Activated B cell treated with CpG ODN at 0.5 μM for 24 hours (primary cell): ENCODE measurements around the gene SFPQ. TPM values are rescaled to one million over a fixed set of nuclear protein-coding genes. Genes with fewer than 3 reads are reported as not detected.
A peak's percentile ranks its signal among the peaks of the same experiment; 100 is the strongest.

Source experiments
- ATAC-seq: fragments of 200-7000 bp; cut with Tn5 transposase; one replicate; pipeline ENCODE4 v1.10.0; 2021; ENCODE audit warnings: low read depth, mild to moderate bottlenecking, moderate library complexity
- CTCF ChIA-PET: fragments of 350-600 bp; sonication (Branson Sonifier 250); formaldehyde crosslinking; loops from one replicate; lab custom pipeline; 2021; ENCODE audit warnings: antibody characterized with exemption; lab: Charles Lee
- POLR2A ChIA-PET: fragments of 350-600 bp; sonication (Branson Sonifier 250); formaldehyde crosslinking; loops from one replicate; lab custom pipeline; 2021; ENCODE audit warnings: antibody characterized with exemption; lab: Charles Lee
- DNase-seq: peaks from one replicate; pipeline ENCODE4 v3.0.0; 2022
- H3K27ac Mint-ChIP-seq: one replicate; pipeline ENCODE4 v1.8.0; 2020; ENCODE audit warnings: mixed read lengths
- H3K27me3 Mint-ChIP-seq: one replicate; pipeline ENCODE4 v1.8.0; 2021; ENCODE audit warnings: mixed read lengths
- H3K36me3 Mint-ChIP-seq: one replicate; pipeline ENCODE4 v1.8.0; 2021; ENCODE audit warnings: low read depth, mixed read lengths
- H3K4me1 Mint-ChIP-seq: one replicate; pipeline ENCODE4 v1.8.0; 2021; ENCODE audit warnings: mixed read lengths
- H3K4me3 Mint-ChIP-seq: one replicate; pipeline ENCODE4 v1.8.0; 2020; ENCODE audit warnings: mild to moderate bottlenecking, mixed read lengths
- H3K9me3 Mint-ChIP-seq: one replicate; pipeline ENCODE4 v1.8.0; 2020; ENCODE audit warnings: mixed read lengths
- CTCF ChIP-seq: fragments of 200-600 bp; IDR thresholded peaks from one replicate; pipeline ENCODE4 v1.8.0; 2022; ENCODE audit warnings: antibody characterized with exemption, mild to moderate bottlenecking
- intact Hi-C: fragments of 100-400 bp; cut with micrococcal nuclease; formaldehyde crosslinking; loops from one replicate; pipeline ENCODE4 v1.15.1; 2024
- total RNA-seq: library from RNA; stranded (reverse); gene quantifications from 2 replicates; pipeline ENCODE4 v1.2.3, GENCODE V29; 2022

Gene SFPQ
- total RNA-seq, 1 donor from 2014 or later = 429 TPM

GRCh38 chr1:35223084-35223630 lies 30.2 kb upstream of the SFPQ start:
- ChIA-PET CTCF (no interaction called here), POLR2A (interaction anchor here (0.7 kb wide), 1 partner anchor 78 kb away, joined by 5 read pairs; no protein-coding TSS in a partner anchor)
- no peaks in the 10 kb centered on the region for H3K9me3 Mint-ChIP-seq

GRCh38 chr1:35222322-35223083 lies 29.6 kb upstream of the SFPQ start:
- no peaks in the 10 kb centered on the region for H3K27me3 Mint-ChIP-seq
- TF ChIP-seq CTCF = no peak
- H3K9me3 Mint-ChIP-seq = no peaks in the 10 kb centered on the region
- ChIA-PET CTCF (no interaction called here), POLR2A (no interaction called here)
- ATAC-seq (no peak), DNase-seq (no peak)
- intact Hi-C loops = no loop called here
- H3K4me1 Mint-ChIP-seq = no peaks in the 10 kb centered on the region
- H3K4me3 Mint-ChIP-seq = no peak overlapping the region
- no peaks in the 10 kb centered on the region for H3K36me3 Mint-ChIP-seq
- no peak overlapping the region for H3K27ac Mint-ChIP-seq

More at GRCh38 chr1:35223084-35223630, 30.2 kb upstream of the SFPQ start:
- H3K27ac Mint-ChIP-seq = no peak overlapping the region
- no peaks in the 10 kb centered on the region for H3K4me1 Mint-ChIP-seq
- no peak for ATAC-seq
- no peak for TF ChIP-seq CTCF
- intact Hi-C loops = no loop called here
- H3K4me3 Mint-ChIP-seq = no peak overlapping the region
- H3K36me3 Mint-ChIP-seq = no peaks in the 10 kb centered on the region
- H3K27me3 Mint-ChIP-seq = no peaks in the 10 kb centered on the region
- DNase-seq = no peak

GRCh38 chr1:35220976-35221375 lies 28.0 kb upstream of the SFPQ start:
- no peak overlapping the region for H3K27ac Mint-ChIP-seq
- TF ChIP-seq CTCF = no peak
- DNase-seq (no peak), ATAC-seq (peak; percentile 60)
- H3K36me3 Mint-ChIP-seq = no peaks in the 10 kb centered on the region
- no peaks in the 10 kb centered on the region for H3K4me1 Mint-ChIP-seq
- no peak overlapping the region for H3K4me3 Mint-ChIP-seq
- POLR2A ChIA-PET = no interaction called here
- H3K9me3 Mint-ChIP-seq = no peaks in the 10 kb centered on the region
- no peaks in the 10 kb centered on the region for H3K27me3 Mint-ChIP-seq
- intact Hi-C loops = no loop called here
- CTCF ChIA-PET = no interaction called here

- no peak for ATAC-seq
- Mint-ChIP-seq H3K27ac (no peak overlapping the region), H3K4me1 (no peaks in the 10 kb centered on the region), H3K36me3 (no peaks in the 10 kb centered on the region), H3K27me3 (peaks cover 5% of the 10 kb centered on the region), H3K4me3 (no peak overlapping the region), H3K9me3 (no peaks in the 10 kb centered on the region)
- no peak for TF ChIP-seq CTCF
- intact Hi-C loops = no loop called here
- POLR2A ChIA-PET = no interaction called here
- CTCF ChIA-PET = no interaction called here
- DNase-seq = no peak
Measured at GRCh38 chr1:35215346-35215745, 22.4 kb upstream of the SFPQ start.

- H3K27me3 Mint-ChIP-seq = peaks cover 7% of the 10 kb centered on the region
- DNase-seq = no peak
- H3K4me1 Mint-ChIP-seq = no peaks in the 10 kb centered on the region
- no peak for TF ChIP-seq CTCF
- intact Hi-C loops = no loop called here
- ChIA-PET CTCF (no interaction called here), POLR2A (interaction anchor here (0.7 kb wide), 1 partner anchor 16 kb away, joined by 3 read pairs; no protein-coding TSS in a partner anchor)
- H3K36me3 Mint-ChIP-seq = no peaks in the 10 kb centered on the region
- no peak overlapping the region for H3K4me3 Mint-ChIP-seq
- no peak for ATAC-seq
- no peak overlapping the region for H3K27ac Mint-ChIP-seq
- H3K9me3 Mint-ChIP-seq = no peaks in the 10 kb centered on the region
Measured at GRCh38 chr1:35211120-35211414, 18.1 kb upstream of the SFPQ start.
